ENCODE results near the gene NTNG2.
A peak's percentile ranks its signal among the peaks of the same experiment; 100 is the strongest.
"Not testable (repeated sequence)": the region's sequence is repeated elsewhere in the genome, so short reads cannot be mapped to it uniquely, and the experiment has no call there.

NTNG2 gene, protein sequence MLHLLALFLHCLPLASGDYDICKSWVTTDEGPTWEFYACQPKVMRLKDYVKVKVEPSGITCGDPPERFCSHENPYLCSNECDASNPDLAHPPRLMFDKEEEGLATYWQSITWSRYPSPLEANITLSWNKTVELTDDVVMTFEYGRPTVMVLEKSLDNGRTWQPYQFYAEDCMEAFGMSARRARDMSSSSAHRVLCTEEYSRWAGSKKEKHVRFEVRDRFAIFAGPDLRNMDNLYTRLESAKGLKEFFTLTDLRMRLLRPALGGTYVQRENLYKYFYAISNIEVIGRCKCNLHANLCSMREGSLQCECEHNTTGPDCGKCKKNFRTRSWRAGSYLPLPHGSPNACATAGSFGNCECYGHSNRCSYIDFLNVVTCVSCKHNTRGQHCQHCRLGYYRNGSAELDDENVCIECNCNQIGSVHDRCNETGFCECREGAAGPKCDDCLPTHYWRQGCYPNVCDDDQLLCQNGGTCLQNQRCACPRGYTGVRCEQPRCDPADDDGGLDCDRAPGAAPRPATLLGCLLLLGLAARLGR

DNA sequence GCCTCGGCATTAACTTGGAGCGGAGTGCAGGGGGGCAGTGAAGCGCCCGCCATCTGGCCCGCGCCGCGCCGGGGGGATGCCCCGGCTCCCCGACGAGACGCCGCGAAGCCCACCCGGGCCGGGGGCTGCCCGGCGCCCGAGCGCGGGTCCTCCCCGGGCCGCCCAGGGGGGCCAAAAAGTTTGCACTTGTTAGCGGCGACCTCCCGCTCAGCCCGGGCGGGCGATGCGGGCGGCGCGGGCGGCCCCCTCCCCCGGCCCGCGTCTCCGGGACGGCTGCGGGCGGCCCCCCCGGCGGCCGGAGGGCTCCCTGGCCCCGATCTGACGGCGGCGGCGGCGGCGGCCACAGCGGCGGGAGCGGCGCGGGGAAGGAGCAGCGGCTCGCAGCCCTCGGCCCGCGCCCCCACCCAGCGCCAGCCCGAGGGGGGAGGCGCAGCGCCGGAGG, at the start of gene NTNG2:
TSS of gene NTNG2 (plus strand) at position 316 of the 442 bp plus-strand sequence. CDS start 4,774 bp downstream, outside the sequence.
- no peak for DNase-seq (ENCODE audit: low spot score)

DNA sequence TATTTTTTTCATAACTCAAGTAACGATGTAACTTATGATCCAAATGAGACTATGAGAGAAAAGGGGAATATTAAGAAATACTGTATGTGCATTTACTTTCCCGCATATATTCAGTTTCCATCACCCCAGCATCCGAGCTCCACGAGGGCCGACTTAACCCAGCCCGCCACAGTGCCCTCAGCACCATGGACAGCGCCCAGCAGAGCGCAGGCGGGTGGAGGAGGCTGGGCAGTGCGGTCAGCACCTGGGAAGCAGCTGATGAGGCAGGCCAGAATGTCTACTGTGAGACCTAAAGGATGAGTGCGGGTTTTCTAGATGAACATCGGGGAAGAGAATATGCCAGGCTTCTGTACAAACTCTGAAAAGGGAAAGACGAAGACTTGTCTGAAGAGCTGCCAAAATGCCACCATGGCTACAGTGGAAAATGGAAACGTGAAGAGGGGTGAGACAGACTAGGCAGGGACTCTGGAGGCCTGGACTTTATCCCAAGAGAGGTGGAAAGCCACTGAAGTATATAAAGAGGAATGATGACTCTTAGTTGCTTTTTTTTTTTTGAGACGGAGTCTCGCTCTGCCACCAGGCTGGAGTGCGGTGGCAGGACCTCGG, 47.7 kb upstream of the NTNG2 start:
- DNase-seq (ENCODE audit: low spot score) = peak; percentile 54

DNA sequence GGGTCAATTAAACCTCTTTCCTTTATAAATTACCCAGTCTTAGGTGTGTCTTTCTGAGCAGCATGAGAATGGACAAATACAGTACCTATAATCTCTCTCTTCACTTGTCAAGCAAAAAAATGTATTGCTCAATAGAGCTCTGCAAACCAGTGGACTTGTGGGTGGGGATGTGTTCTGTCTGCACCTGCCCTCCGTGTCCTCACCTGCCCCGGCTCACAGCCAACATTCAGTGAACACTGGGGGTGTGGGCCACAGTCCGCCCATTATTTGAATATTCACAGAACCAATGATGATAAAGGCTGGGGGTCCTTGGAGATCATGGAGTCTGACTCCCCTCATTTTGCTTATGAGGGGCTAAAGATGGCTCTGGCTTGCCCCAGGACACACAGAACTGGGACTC, 45.3 kb upstream of the NTNG2 start:
- no peak for DNase-seq (ENCODE audit: low spot score)

DNA sequence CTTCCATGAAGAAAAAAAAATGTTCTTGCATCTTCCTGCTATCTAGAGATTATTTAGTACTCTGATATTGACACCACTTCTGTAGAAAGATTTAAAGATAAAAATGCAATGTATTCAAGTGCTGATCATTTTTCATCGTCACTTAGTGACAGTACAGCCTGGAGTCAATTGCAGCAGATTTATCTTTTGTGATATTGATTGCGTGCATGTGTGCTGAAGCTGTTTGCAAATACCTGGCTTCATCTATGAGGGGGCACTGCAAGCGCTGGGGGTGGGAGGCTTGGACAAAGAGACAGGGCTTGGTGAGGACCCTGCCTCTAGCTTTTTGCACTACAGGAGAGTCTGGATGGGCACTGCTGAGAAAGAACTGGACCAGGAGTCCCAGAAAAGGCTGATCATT, 44.2 kb upstream of the NTNG2 start:
- DNase-seq (ENCODE audit: low spot score) = no peak

DNA sequence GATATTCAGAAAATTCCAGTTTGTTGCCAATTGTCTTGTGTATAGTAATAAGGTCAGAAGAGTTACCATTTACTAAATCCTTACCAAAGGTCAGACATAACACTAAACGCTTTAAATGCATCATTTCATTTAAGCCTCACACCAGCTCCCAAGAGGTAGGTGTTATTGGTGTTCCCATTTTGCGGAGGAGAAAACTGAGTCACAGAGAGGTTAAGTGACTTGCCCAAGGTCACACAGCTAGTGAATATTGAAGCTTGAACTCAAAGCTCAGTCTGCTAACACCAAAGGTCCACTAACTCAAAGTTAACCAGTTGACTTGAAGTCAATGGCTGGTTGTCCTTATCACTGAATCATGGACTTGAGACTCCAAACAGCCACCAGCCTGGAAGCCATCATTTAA, 40.8 kb upstream of the NTNG2 start:
- DNase-seq (ENCODE audit: low spot score) = no peak

DNA sequence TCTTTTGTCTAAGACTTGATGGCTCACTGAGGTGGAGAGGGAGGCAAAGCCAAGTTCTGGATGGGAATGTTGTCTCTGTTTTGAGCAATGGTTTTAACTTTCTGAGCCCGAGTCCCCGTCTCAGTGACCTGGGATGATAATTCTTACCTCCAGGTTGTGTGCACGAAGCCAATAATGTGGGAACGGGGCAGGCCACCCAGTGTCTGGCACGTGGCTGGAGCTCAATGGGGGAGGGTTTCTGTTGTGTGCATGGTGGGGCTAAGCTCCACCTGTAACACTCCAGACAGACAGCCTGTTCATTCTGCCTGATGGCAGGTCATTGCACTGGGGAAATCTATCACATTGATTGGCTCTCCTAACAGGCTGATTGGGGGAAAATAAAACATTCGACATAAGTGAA, 37.1 kb upstream of the NTNG2 start:
- no peak for DNase-seq (ENCODE audit: low spot score)

DNA sequence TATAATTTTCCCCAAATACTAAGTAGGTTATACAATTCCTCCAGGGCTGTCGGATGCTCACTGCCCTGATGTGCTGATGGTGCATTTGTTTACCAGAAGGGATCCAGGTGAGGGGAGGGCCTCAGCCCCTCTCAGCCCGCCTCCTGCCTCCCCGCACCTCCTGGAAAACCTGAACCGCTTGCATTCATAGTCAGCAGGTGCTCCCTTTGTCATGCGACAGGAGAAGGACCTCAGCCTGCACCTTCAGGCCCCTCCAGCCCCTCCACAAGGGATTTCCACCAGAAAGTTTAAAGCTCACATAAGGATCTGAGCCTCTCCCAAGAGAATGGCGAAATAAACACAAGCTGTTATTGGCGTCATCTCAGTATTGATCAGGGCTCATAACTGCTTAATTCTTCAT, 36.5 kb upstream of the NTNG2 start:
- no peak for DNase-seq (ENCODE audit: low spot score)

DNA sequence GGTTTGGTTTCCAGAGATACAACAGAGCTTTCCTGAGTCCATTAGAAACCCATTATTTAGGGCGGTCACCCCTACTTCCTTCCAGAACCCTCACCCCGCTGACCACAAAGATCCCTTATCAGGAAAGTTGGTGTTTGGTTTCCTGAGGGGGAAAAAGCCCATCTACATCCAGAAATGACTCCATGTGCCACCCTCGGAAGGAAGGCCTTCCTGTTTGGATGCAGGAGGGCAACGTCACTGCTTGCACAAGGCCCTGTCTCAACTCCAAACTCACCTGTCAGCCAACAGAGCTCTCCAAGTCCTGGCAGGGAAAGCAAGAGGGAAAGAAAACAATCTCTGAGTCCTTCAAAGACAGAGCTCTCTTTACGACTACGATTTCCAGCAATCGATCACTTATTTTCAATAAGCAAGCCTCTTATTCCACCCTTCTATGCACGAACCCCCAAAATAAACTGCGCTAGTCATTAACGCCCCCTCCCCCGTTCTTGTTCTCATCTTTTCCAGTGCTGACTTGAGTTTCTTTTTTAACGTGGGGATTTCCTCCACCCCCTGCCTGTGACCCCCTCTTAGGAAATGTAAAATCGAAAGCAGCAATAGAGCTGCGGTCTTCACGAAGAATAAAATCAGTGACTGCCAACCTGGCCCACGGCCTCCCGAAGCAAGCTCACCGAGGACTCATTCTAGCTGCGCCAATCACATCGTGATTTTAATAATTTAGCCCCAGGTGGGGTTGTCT, 35.7 kb upstream of the NTNG2 start:
- DNase-seq (ENCODE audit: low spot score) = no peak

DNA sequence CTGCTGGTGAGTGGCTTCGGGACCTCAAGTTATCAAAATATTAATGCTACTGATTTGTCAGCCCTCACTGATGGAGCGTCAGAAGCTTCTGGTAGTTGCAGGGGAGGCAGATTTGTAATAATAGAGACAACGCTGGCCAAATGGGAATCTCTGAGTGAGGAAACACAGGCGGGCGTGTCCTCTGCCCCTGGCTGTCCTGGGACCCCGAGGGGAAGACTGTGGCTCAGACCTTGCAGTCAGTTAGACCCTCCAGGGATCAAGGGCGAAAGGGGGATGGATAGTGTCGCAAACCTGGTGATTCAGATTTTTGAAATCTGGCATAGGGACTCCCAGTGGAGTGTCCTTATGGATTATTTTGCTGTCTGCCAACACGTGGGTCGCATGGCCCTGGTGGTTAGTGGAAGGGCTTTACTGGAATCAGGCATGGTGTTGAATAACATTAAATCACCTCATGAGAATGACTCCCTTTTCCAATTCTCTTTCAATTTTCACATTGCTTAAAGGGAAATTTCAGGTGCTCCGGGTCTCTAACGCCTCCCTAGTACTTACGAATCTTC, 35.1 kb upstream of the NTNG2 start:
- DNase-seq (ENCODE audit: low spot score) = no peak

DNA sequence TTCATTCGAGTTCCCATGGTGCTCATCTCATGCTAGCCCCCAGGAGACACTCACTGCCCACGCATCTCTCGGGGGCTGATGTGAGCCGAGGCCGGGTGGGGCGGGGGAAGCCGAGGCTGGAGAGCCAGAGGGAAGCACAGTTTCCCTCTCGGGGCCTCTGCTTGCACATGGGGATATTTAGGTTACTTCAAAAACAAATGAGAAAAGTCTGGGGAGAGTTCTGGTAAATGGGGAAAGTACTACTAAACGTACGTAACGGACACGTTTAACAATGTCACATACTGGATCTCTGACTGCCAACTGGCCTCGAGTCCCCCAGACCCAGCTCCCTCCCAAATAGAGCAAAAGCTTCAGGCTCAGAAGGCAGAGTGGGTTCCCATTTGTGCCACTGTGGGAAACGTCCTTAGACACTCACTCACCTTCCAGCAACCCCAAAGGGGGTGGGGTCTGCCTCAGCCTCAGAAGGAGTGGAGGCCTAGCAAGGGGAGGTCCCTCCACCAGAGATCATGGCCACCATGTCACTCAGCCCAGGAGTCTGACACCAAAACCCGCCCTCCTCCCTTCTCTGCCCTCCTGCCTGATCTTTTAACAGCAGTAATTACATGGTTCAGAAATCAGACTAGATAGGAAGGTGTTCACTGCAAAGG, 33.8 kb upstream of the NTNG2 start:
- no peak for DNase-seq (ENCODE audit: low spot score)

DNA sequence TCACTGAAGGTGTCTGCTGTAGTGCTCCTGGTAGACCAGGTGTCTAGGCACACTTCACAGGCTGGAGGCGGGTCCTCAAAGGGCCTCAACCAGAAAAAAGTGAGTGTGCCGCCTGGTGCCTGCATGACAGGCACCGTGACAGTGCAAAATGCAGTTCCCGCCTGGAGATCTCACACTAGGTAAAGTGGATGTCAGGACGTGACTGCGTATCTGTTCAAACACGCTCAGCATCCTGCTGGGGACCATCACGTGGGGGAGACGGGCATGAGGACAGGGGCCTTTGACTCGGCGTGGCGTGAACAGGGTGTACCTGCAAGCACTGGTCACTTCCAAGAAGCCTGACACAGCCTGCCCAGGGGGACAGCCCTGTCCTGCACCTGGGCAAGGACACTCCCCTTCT, 32.3 kb upstream of the NTNG2 start:
- DNase-seq (ENCODE audit: low spot score) = no peak

DNA sequence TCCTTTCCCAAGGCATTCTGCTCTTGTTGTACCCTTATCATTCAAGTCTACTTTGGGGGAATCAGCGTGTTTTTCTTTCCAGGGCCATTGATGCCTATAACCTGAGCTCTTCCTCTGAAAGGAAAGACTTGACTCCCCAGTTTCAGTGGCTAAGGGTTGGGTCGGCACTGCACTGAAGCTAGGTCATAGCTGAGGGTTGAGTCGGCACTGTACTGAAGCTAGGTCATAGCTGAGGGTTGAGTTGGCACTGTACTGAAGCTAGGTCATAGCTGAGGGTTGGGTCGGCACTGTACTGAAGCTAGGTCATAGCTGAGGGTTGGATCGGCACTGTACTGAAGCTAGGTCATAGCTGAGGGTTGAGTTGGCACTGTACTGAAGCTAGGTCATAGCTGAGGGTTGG, 27.8 kb upstream of the NTNG2 start:
- DNase-seq (ENCODE audit: low spot score) = not testable (repeated sequence)

DNA sequence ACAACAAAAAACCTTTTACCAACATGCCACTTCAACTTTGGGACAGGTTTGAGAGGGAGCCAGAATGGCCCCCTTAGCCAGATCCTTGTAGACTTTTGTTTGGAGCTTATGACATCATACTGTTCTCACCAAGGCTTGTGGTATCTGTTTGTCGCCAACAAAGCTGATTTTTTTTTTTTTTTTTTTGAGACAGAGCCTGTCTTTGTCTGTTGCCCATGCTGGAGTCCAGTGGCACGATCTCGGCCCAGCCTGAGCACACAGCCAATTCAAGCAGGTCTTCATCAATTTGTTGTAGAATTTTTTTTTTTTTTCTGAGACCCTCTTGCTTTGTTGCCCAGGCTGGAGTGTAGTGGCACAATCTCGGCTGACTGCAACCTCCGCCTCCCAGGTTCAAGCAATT, 26.4 kb upstream of the NTNG2 start:
- DNase-seq (ENCODE audit: low spot score) = no peak

DNA sequence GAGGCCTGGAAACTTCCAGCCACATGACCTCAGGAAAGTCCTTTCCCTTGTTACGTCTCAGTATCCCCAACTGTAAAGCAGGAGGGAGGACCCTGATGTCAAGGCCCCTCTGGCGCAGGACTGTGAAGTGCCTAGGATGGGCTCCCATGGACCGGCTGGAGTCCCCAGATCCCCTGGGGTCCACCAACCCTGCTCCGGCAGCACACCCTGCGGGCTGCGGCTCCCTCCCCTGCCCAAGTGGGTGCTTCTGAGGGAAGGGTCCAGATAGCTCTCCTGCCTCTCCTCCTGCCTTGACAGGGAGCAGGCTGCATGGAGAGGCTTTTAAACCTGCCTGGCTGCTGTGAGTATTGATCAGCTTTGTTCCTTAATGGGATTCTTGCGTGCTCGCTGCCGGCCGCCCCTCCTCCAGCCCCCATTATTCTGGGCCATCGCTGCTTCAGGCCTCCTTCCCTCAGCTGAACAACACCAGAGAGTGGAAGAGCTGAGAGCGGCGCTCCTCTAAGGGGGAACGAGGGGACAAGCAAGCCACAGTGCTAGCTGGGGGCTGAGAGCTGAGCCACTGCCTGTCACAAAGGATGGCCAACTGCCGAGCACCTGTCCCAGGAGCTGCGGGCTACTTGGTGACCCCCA, 25.6 kb upstream of the NTNG2 start:
- DNase-seq (ENCODE audit: low spot score) = no peak

DNA sequence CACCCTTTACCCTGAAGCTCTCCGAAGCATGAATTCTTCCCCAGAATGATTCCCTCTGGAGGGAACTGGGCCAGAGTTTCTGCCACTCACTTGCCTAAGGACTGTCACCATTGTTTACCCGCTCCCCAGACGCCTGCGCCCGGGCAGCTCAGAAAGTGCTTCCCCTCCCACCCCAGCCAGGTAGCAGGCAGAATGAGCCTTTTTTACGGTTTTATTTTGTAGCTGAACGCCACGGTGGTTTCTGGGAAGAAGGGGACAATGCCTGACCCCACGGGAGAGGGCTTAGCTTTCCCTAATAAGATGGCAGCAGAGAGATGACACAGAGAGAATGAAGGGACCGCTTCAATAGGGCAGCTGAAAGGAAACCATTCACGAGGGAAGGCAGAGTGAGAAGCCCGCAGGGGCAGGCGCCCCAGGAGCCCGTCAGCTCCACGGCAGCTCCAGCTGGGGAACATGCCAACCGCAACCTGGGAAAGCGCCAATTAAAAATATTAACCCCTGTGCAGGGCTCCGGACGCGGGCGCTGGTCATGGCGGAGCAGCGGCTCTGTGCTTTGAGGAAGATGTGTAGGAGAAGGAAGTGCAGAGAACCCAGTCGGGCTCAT, 20.4 kb upstream of the NTNG2 start:
- DNase-seq (ENCODE audit: low spot score) = no peak

DNA sequence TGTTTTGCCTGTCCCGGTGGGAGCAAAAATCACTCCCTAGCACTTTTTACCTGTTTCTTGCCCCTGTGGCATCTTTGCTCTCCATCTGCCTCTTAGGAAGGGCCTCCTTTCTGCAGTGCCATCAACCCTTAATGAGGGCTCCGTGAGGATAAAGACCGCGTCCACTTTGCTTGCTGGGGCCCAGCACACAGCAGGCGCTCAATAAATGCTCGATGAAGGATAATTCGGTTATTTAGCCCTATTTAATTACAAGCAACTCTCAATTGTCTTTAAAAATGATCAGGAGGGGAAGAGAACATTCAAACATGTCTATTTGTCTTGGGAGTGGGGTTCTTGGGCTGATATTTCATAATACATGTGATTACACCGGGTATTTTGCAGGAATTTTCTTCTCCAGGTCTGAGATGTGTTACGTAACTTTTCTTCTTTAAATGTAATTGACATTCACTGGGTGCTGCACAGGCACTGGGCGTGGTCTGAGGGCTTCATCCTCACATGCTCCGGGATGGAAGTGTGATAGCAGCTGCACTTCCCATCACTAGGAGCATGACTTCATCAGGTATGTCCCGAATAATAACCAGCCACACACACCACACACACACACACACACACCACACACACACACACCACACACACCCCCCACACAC, 19.8 kb upstream of the NTNG2 start:
- no peak for DNase-seq (ENCODE audit: low spot score)

DNA sequence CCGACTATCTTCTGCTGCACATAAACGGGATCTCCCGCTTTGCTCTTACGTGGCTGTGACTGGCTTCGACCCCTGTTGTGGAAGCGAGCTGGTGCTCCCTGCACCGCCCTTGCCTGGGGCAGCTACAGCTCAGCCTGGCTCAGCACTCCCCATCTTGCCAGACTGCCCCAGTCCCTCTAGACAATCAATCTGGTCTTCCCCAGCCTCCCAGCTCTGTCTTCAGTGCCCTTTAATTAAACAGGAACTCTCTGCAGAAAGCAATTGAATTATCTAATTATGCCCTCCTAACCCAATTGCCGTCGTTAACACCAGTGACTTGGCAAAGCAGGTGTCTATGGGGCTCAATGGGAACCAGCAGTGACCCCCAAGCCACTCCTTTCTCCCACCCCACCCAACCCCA, 18.9 kb upstream of the NTNG2 start:
- DNase-seq (ENCODE audit: low spot score) = no peak

DNA sequence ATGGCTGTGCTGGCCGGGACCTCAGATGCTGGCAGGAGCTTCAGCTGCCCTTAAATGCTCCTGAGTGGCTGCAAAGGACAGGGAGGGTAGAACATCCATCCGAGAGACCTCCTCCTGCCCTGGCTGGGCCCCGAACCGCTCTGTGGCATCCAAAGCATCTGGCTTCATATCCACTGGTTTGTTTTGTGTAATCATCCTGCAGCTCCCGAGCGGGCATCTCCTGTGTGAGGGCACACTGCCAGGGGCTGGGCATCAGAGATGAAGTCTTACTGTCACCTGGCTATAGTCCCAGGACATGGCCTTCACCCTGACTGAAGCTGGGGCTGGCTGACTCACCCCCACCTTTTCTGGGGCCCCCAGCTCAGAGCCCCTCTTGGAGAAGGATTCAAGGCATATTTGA, 18.5 kb upstream of the NTNG2 start:
- DNase-seq (ENCODE audit: low spot score) = no peak

DNA sequence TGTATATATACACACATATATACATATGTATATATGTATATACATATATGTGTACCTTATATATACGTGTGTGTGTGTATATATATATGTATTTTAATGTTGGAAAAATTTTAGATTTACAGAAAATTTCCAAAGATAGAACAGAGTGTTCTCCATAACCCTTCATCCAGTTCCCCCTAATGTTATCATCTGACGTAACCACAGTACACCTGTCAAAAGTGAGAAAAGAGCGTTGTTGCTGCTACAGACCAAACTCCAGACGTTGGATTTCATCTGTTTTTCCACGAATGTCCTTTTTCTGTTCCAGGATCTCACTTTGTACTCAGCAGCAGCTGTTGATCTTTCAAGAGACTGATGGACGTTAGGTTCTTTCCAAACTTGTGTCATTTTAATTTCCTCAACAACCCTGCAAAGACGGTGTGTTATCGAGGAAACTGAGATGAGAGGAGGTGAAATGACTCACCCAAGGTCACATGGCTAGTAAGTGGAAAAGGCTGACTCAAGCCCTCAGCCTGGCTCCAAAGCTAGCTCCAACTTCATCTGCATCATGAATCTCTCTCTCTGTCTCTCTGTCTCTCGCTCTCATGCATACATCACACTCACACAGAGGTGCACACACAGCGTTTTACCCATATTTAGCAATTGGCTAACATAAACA, 17.0 kb upstream of the NTNG2 start:
- DNase-seq (ENCODE audit: low spot score) = peak; percentile 11

DNA sequence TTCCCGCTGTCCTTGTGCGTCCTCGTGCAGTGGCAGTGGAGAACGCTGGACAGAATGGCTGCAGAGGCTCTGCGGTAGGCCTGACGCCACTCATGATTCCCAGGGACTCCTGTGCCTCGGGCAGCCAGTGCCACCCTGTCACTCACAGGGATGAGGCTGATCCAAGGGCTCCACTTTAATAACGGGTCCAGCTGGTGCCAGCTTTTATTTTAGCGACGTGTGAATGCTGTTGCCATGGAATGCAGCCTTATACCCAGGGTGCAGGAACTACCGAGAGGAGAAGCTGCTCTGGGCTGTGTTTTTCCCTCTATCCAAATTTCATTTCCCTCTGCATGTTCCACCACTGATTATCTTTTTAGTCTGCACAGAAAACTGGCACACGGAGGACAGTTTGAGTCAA, 15.8 kb upstream of the NTNG2 start:
- DNase-seq (ENCODE audit: low spot score) = no peak
